ENCODE measurements around the gene IPO11.

DNA sequence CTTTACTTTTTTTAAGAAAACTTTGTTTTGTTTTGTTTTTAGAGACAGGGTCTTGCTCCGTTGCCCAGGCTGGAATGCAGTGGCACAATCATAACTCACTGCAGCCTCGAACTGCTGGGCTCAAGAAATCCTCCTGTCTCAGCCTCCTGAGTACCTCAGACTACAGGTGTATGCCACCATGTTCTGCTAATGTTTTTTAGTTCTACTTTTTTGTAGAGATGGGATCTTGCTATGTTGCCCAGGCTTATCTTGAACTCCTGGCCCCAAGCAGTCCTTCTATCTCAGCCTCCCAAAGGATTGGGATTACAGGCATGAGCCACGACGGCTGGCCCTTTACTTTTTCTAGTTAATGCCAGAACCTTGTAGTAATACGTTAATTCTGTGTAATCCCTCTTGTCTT, 36.0 kb downstream of the IPO11 start:
- TF ChIP-seq, protein P1, sequence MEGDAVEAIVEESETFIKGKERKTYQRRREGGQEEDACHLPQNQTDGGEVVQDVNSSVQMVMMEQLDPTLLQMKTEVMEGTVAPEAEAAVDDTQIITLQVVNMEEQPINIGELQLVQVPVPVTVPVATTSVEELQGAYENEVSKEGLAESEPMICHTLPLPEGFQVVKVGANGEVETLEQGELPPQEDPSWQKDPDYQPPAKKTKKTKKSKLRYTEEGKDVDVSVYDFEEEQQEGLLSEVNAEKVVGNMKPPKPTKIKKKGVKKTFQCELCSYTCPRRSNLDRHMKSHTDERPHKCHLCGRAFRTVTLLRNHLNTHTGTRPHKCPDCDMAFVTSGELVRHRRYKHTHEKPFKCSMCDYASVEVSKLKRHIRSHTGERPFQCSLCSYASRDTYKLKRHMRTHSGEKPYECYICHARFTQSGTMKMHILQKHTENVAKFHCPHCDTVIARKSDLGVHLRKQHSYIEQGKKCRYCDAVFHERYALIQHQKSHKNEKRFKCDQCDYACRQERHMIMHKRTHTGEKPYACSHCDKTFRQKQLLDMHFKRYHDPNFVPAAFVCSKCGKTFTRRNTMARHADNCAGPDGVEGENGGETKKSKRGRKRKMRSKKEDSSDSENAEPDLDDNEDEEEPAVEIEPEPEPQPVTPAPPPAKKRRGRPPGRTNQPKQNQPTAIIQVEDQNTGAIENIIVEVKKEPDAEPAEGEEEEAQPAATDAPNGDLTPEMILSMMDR (conservative IDR thresholded peaks at IDR 0.05): no peak
- no peak for TF ChIP-seq EZH2 (IDR thresholded peaks at IDR 0.05; ENCODE audit: low read depth)
